ENCODE data around the gene PMEPA1. TPM values are rescaled to one million over a fixed set of nuclear protein-coding genes. Genes with fewer than 3 reads are reported as not detected.

Gene PMEPA1
- total RNA-seq, 4 donors from 2014 or later = 9.6 to 47.5 (median 18.9) TPM

GRCh38 chr20:57649617-57650015 lies 60.2 kb downstream of the PMEPA1 start:
- Histone ChIP-seq H3K4me1 (peaks cover 0 to 5% (median 0%) of the 10 kb centered on the region in 3 donors), H3K9me3 (no peaks in the 10 kb centered on the region), H3K27me3 (no peaks in the 10 kb centered on the region), H3K36me3 (peaks cover 0 to 43% of the 10 kb centered on the region in 2 donors), H3K4me3 (no peak overlapping the region), H3K27ac (no peak overlapping the region)
- ATAC-seq = no peak
- WGBS, 2 donors (ENCODE audit: low coverage in 1 of 2) = 80 to 87% methylated on average over 1 to 13 of the region's 14 CpGs
- TF ChIP-seq POLR2A (IDR thresholded peaks at IDR 0.05) (no peak), POLR2AphosphoS5 (IDR thresholded peaks at IDR 0.05) (no peak), EP300 (IDR thresholded peaks at IDR 0.05) (no peak)
- TF ChIP-seq, protein P1, sequence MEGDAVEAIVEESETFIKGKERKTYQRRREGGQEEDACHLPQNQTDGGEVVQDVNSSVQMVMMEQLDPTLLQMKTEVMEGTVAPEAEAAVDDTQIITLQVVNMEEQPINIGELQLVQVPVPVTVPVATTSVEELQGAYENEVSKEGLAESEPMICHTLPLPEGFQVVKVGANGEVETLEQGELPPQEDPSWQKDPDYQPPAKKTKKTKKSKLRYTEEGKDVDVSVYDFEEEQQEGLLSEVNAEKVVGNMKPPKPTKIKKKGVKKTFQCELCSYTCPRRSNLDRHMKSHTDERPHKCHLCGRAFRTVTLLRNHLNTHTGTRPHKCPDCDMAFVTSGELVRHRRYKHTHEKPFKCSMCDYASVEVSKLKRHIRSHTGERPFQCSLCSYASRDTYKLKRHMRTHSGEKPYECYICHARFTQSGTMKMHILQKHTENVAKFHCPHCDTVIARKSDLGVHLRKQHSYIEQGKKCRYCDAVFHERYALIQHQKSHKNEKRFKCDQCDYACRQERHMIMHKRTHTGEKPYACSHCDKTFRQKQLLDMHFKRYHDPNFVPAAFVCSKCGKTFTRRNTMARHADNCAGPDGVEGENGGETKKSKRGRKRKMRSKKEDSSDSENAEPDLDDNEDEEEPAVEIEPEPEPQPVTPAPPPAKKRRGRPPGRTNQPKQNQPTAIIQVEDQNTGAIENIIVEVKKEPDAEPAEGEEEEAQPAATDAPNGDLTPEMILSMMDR (IDR thresholded peaks at IDR 0.05) = no peak

GRCh38 chr20:57648878-57649616 lies 60.8 kb downstream of the PMEPA1 start:
- TF ChIP-seq POLR2AphosphoS5 (IDR thresholded peaks at IDR 0.05) = no peak
- TF ChIP-seq, protein P1 (IDR thresholded peaks at IDR 0.05) = no peak
- TF ChIP-seq POLR2A (IDR thresholded peaks at IDR 0.05) = no peak
- TF ChIP-seq EP300 (IDR thresholded peaks at IDR 0.05) = no peak
- Histone ChIP-seq H3K9me3 (peaks cover 0 to 3% (median 0%) of the 10 kb centered on the region in 3 donors), H3K27me3 (no peaks in the 10 kb centered on the region), H3K4me1 (no peaks in the 10 kb centered on the region), H3K36me3 (peaks cover 0 to 43% of the 10 kb centered on the region in 2 donors), H3K27ac (no peak overlapping the region), H3K4me3 (no peak overlapping the region)
- ATAC-seq = no peak
- 76% methylated on average over 10 of the region's 15 CpGs; no CpG with 5 or more reads in 1 of the 2 donors for WGBS, 2 donors (ENCODE audit: low coverage in 1 of 2)

DNA sequence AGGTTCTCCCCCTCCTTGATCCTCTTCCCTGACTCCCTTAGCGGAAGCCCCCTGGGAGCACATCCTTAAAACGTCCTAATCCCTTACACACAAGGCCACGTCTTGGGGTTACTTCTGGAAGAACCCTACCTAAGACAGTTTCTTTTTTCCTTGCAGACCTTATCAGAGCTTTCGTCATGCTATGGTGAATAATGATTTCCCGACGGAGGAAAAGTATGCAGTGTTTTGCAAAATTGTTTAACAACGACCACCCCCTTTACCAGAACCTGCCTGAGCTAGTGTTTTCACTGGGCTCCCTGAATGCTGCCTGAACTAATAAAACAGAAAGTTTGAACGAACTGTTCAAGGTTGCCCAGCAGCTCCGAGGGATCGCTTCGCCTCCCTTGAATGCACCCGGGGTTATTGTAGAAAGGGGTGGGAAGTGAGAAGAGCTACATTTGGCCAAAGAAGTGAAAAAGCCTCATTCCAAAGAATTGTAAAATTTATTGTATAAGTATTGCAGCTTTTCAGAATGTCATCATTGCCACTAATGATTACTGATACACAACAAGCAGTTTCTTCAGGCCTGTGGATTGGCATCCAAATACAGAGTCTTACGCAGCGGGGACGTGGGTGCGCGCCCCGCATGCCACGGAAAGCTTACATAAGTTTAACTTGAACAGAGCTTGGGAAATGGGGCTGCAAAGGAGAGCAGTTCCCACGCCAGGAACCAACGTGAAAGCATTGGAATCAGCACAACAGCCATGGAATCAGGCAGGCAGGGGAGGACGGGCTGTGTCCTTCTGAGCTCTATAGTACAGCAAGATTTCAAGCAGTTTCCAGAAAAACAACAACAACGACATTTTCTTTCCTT lies 61.7 kb downstream of the PMEPA1 start:
- Histone ChIP-seq H3K4me1 (no peaks in the 10 kb centered on the region), H3K27me3 (no peaks in the 10 kb centered on the region), H3K9me3 (peaks cover 0 to 12% (median 0%) of the 10 kb centered on the region in 3 donors), H3K4me3 (no peak overlapping the region), H3K36me3 (peaks cover 0 to 42% of the 10 kb centered on the region in 2 donors), H3K27ac (no peak overlapping the region)
- TF ChIP-seq EP300 (IDR thresholded peaks at IDR 0.05) (no peak), POLR2AphosphoS5 (IDR thresholded peaks at IDR 0.05) (no peak), POLR2A (IDR thresholded peaks at IDR 0.05) (no peak)
- TF ChIP-seq, protein P1 (IDR thresholded peaks at IDR 0.05) = no peak
- WGBS, 2 donors (ENCODE audit: low coverage in 1 of 2) = 77 to 79% methylated on average over 10 to 21 of the region's 23 CpGs
- ATAC-seq = no peak

- Histone ChIP-seq H3K27me3 (no peaks in the 10 kb centered on the region), H3K9me3 (peaks cover 0 to 14% (median 0%) of the 10 kb centered on the region in 3 donors), H3K4me1 (no peaks in the 10 kb centered on the region), H3K4me3 (no peak overlapping the region), H3K27ac (no peak overlapping the region), H3K36me3 (peaks cover 0 to 33% of the 10 kb centered on the region in 2 donors)
- TF ChIP-seq POLR2A (IDR thresholded peaks at IDR 0.05) (no peak), POLR2AphosphoS5 (IDR thresholded peaks at IDR 0.05) (no peak), EP300 (IDR thresholded peaks at IDR 0.05) (no peak)
- TF ChIP-seq, protein P1 (IDR thresholded peaks at IDR 0.05) = no peak
- WGBS, 2 donors (ENCODE audit: low coverage in 1 of 2) = 69 to 88% methylated on average over 4 to 9 of the region's 12 CpGs
- no peak for ATAC-seq
Measured at GRCh38 chr20:57647006-57647932, 62.5 kb downstream of the PMEPA1 start.
